Uterine smooth muscle cell (primary cell): ENCODE data around the gene ITGB6. TPM values are rescaled to one million over a fixed set of nuclear protein-coding genes. Genes with fewer than 3 reads are reported as not detected.

ENCODE experiments used
- total RNA-seq: library from RNA; depleted of rRNA; stranded (reverse); fragments of >200 nt; gene quantifications from 2 replicates; pipeline ENCODE4 v1.2.3, GENCODE V29; 2014

Gene ITGB6, protein sequence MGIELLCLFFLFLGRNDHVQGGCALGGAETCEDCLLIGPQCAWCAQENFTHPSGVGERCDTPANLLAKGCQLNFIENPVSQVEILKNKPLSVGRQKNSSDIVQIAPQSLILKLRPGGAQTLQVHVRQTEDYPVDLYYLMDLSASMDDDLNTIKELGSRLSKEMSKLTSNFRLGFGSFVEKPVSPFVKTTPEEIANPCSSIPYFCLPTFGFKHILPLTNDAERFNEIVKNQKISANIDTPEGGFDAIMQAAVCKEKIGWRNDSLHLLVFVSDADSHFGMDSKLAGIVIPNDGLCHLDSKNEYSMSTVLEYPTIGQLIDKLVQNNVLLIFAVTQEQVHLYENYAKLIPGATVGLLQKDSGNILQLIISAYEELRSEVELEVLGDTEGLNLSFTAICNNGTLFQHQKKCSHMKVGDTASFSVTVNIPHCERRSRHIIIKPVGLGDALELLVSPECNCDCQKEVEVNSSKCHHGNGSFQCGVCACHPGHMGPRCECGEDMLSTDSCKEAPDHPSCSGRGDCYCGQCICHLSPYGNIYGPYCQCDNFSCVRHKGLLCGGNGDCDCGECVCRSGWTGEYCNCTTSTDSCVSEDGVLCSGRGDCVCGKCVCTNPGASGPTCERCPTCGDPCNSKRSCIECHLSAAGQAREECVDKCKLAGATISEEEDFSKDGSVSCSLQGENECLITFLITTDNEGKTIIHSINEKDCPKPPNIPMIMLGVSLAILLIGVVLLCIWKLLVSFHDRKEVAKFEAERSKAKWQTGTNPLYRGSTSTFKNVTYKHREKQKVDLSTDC
- under 0.01 TPM in 1 of 2 replicates, not detected in the other for total RNA-seq

DNA sequence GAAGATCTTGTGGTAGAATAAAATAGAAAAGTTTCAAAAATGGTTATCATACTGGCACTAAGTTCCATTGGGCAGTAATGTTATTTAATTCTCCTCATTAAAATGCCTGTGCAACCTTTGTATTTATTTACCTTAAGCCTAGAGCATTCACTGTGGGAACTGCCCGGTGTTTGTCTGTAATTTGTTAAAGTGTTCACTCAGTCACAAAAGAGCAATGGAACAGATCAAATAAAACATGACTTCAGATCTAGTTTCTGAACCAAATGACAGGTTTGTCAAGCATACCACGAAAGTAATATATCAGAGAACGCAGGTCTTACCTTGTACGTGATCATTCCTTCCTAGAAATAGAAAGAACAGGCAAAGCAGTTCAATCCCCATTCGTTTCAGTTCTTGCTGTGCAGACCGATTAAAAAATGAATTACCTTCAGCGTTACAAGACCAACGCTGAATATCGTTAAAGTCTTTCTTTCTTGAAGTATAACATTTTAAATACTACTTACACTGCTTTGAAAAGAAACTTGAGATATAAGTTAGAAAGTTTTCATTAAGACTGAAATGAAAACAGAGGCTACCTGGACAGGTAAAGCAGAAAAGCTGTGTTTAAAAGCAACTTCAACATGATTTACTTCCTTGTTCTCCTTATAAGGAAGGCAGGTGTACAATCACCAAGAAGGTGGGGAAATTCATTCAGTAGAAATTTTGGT, at the start of gene ITGB6:
ITGB6 (minus strand) TSS at position 590 of the 707 bp plus-strand sequence; CDS start at position 381, 209 bp downstream.

DNA sequence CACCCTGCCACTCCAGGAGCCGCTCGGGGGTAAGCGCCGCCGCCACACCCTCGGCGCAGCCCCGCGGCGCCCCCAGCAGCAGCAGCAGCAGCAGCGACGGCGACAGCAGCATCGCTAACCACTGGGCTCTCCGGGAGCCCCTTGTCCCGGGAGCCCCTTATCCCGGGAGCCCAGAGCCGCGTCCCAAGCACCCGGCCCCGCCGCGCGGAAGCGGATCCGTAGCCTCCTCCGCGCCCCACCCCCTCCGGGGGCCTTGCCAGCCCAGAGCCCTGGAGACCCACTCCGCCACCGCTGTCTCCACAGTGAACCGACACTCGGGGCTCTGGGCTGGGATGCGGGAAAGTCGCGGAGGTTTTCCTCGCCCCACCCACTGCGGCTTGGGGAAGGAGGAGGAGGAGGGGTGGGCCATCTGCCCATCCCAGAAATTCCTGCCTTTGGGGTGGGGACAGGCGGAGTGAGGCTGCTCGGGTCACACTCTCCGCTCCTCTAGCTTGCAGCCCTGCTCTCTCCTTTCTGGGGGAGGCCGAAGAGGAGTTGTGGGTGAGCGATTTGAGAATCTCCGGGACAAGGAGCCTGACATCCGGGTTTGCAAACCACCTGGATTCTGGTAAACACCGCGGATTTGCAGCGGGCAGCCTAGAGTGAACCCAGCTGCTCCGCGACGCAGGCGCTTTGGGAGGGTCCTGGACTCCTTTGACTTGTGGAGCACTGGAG, 137.6 kb downstream of the ITGB6 start, which contains the start of gene PLA2R1:
PLA2R1 (minus strand) TSS at position 324 of the 714 bp plus-strand sequence; CDS start at position 112, 212 bp downstream.

Other genes starting within 250 kb of the ITGB6 start
- 8.0 and 11.1 TPM in 2 replicates for gene PLA2R1, start 137.7 kb downstream of the ITGB6 start, total RNA-seq